ENCODE results near the gene PHF5A. TPM values are rescaled to one million over a fixed set of nuclear protein-coding genes. Genes with fewer than 3 reads are reported as not detected.

Gene PHF5A
- total and polyA plus RNA-seq, 10 of the 15 experiments (the other 5 are each of a cell fraction or from before 2014, with no cell fraction given), result 40.5 to 115 (median 79.2) TPM

- no peak for TF ChIP-seq MTA3 (IDR thresholded peaks at IDR 0.05; ENCODE audit: borderline replicate concordance, low read length)
- TF ChIP-seq MTA2 (IDR thresholded peaks at IDR 0.05; ENCODE audit: low read depth), result peak; percentile 91
- TF ChIP-seq CREM (IDR thresholded peaks at IDR 0.05; ENCODE audit: low read depth), result peak; percentile 99
- TF ChIP-seq PML (IDR thresholded peaks at IDR 0.05; ENCODE audit: low read length), result peak; percentile 79; the same call in 1 of the 2 replicates
- TF ChIP-seq ASH2L (IDR thresholded peaks at IDR 0.05; ENCODE audit: borderline replicate concordance, low read depth), result no peak
- no peak for TF ChIP-seq NFIC (IDR thresholded peaks at IDR 0.05; ENCODE audit: low read depth, low read length)
- no peak for TF ChIP-seq BMI1 (IDR thresholded peaks at IDR 0.05; ENCODE audit: borderline replicate concordance)
- peak; percentile 52 for TF ChIP-seq MAX (IDR thresholded peaks at IDR 0.05; ENCODE audit: low read depth, low read length)
- peak; percentile 60; the same call in 1 of the 2 replicates for TF ChIP-seq ATF3 (IDR thresholded peaks at IDR 0.05; ENCODE audit: borderline replicate concordance, extremely low read depth, low read depth, low read length)
- TF ChIP-seq LARP7 (IDR thresholded peaks at IDR 0.05), result no peak
- TF ChIP-seq STAT1 (conservative IDR thresholded peaks at IDR 0.05), result peak; percentile 93
- peak; percentile 49; the same call in 1 of the 2 replicates for TF ChIP-seq SMAD5 (IDR thresholded peaks at IDR 0.05; ENCODE audit: low read depth)
- 0 out of 2 replicates have a peak, but pooled peaks have one; percentile 43 for TF ChIP-seq RCOR1 (conservative IDR thresholded peaks at IDR 0.05; ENCODE audit: low read depth, low read length)
- TF ChIP-seq BCLAF1 (IDR thresholded peaks at IDR 0.05), result no peak
- peak; percentile 98; the same call in 1 of the 2 replicates for TF ChIP-seq RB1 (IDR thresholded peaks at IDR 0.05; ENCODE audit: borderline replicate concordance)
- TF ChIP-seq ZNF687 (IDR thresholded peaks at IDR 0.05), result peak; percentile 97
- TF ChIP-seq CHD4 (IDR thresholded peaks at IDR 0.05), result no peak
- peak in 1 of 2 experiments; percentile 32; a peak in 1 of 4 replicates for TF ChIP-seq EP300 (IDR thresholded peaks at IDR 0.05; ENCODE audit: borderline replicate concordance in 1 of 2, control insufficient read depth in 1 of 2, low read depth in 2 of 2, low read length in 2 of 2)
- TF ChIP-seq RELA (IDR thresholded peaks at IDR 0.05; ENCODE audit: borderline replicate concordance, partially characterized antibody), result peak; percentile 85
- TF ChIP-seq RFX5 (IDR thresholded peaks at IDR 0.05; ENCODE audit: low read depth, low read length), result peak; percentile 10; the same call in 1 of the 2 replicates
- no peak for TF ChIP-seq RAD21 (IDR thresholded peaks at IDR 0.05; ENCODE audit: insufficient read depth, low read depth, low read length)
- TF ChIP-seq EED (IDR thresholded peaks at IDR 0.05; ENCODE audit: low read depth), result no peak
- TF ChIP-seq DPF2 (IDR thresholded peaks at IDR 0.05), result no peak
- TF ChIP-seq FOXK2 (IDR thresholded peaks at IDR 0.05), result peak; percentile 87
These were observed at the start of gene PHF5A, which contains the start of gene ACO2 (continued) for GRCh38 chr22:41468381-41469217.
